ENCODE measurements around the gene SNORC.

DNA sequence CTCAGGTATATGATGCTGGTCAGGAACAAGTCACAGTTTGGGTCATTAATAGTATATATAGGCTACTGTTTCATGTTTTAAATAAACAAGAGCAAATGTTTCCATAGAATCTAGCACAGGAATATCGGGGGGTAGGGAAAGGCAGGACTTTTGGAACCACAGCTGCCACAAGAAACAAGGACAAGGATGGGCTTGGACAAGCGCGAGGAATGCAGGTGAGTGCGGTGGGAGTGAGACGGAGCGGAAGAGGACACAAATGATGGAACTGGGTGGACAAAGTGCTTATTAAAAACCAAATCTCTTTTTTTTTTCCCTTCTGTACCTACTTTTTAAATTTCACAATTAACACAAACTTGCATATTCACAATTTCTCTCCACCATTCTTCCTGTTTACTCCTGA, 49.1 kb downstream of the SNORC start:
- TF ChIP-seq ZNF326 (CRISPR knock-in tag; IDR thresholded peaks at IDR 0.05; ENCODE audit: borderline replicate concordance) (no peak), IRF9 (CRISPR knock-in tag; IDR thresholded peaks at IDR 0.05; ENCODE audit: borderline replicate concordance) (no peak), YY1 (IDR thresholded peaks at IDR 0.05; ENCODE audit: insufficient read depth, insufficient replicate concordance, low read depth, low read length) (no peak), ZBTB21 (CRISPR knock-in tag; IDR thresholded peaks at IDR 0.05) (no peak), SMC3 (IDR thresholded peaks at IDR 0.05; ENCODE audit: low read length) (no peak), PRDM15 (CRISPR knock-in tag; IDR thresholded peaks at IDR 0.05) (no peak), ZBTB4 (CRISPR knock-in tag; IDR thresholded peaks at IDR 0.05; ENCODE audit: borderline replicate concordance) (no peak), NFE2 (CRISPR knock-in tag; IDR thresholded peaks at IDR 0.05) (no peak), ZNF281 (CRISPR knock-in tag; IDR thresholded peaks at IDR 0.05; ENCODE audit: borderline replicate concordance) (no peak)
- TF ChIP-seq, protein P1, sequence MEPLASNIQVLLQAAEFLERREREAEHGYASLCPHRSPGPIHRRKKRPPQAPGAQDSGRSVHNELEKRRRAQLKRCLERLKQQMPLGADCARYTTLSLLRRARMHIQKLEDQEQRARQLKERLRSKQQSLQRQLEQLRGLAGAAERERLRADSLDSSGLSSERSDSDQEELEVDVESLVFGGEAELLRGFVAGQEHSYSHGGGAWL (CRISPR knock-in tag; IDR thresholded peaks at IDR 0.05) = no peak
